DND-41 (cell line): ENCODE results near the gene ACSL4.

Source experiments
- ATAC-seq: fragments of 200-7000 bp; cut with Tn5 transposase; 3 replicates; pipeline ENCODE4 v1.9.1; 2021; ENCODE audit warnings: low read depth; ENCODE audit not compliant: insufficient read depth
- DNase-seq: peaks from one replicate; pipeline ENCODE4 v3.0.0-alpha.2; 2020
- H2AFZ ChIP-seq: 2 replicates; pipeline ENCODE4 v1.6.0; 2012; ENCODE audit warnings: low read depth, low read length
- H3K27ac ChIP-seq: 2 replicates; pipeline ENCODE4 v1.5.1; 2012; ENCODE audit warnings: low read length, inconsistent platforms
- H3K27me3 ChIP-seq: fragments of 200-600 bp; sonication (generic); 2 replicates; pipeline ENCODE4 v1.6.0; 2012; ENCODE audit warnings: low read length, mild to moderate bottlenecking, inconsistent platforms; ENCODE audit not compliant: insufficient read depth, poor library complexity
- H3K36me3 ChIP-seq: 2 replicates; pipeline ENCODE4 v1.5.1; 2012; ENCODE audit warnings: low read length, inconsistent platforms; ENCODE audit not compliant: insufficient read depth
- H3K4me1 ChIP-seq: 2 replicates; pipeline ENCODE4 v1.5.1; 2012; ENCODE audit warnings: mild to moderate bottlenecking, low read length; ENCODE audit not compliant: insufficient read depth
- H3K4me2 ChIP-seq: 2 replicates; pipeline ENCODE4 v1.6.0; 2012; ENCODE audit warnings: mild to moderate bottlenecking, moderate library complexity, low read length, inconsistent platforms; ENCODE audit not compliant: insufficient read depth
- H3K4me3 ChIP-seq, 2 experiments: fragments of 200-600 bp in 1 of 2; shearing (Covaris generic) in 1 of 2; 2 replicates each; pipeline ENCODE4 v1.5.1; 2012 to 2016; ENCODE audit warnings: inconsistent platforms in 2 of 2, low read length in 2 of 2, mild to moderate bottlenecking in 2 of 2, low read depth in 1 of 2, moderate library complexity in 1 of 2
- H3K79me2 ChIP-seq: 2 replicates; pipeline ENCODE4 v1.6.0; 2012; ENCODE audit warnings: low read length, inconsistent platforms; ENCODE audit not compliant: insufficient read depth
- H3K9ac ChIP-seq: 2 replicates; pipeline ENCODE4 v1.6.0; 2012; ENCODE audit warnings: low read depth, mild to moderate bottlenecking, inconsistent platforms, low read length, moderate library complexity
- H3K9me3 ChIP-seq: 2 replicates; pipeline ENCODE4 v1.5.1; 2012; ENCODE audit warnings: low read length, moderate library complexity, mild to moderate bottlenecking, inconsistent platforms; ENCODE audit not compliant: insufficient read depth, severe bottlenecking
- H4K20me1 ChIP-seq: 2 replicates; pipeline ENCODE4 v1.6.0; 2012; ENCODE audit warnings: low read length; ENCODE audit not compliant: insufficient read depth
- CTCF ChIP-seq: IDR thresholded peaks from 2 replicates; pipeline ENCODE4 v1.5.1; 2012; ENCODE audit warnings: borderline replicate concordance, low read length, moderate library complexity, mild to moderate bottlenecking; ENCODE audit not compliant: poor library complexity, severe bottlenecking; ENCODE audit errors: extremely low read depth
- EZH2 ChIP-seq: IDR thresholded peaks from 3 replicates; pipeline ENCODE4 v1.6.1; 2012; ENCODE audit warnings: borderline replicate concordance, low read depth, mild to moderate bottlenecking, moderate library complexity, low read length, inconsistent platforms; ENCODE audit not compliant: severe bottlenecking

Gene ACSL4

GRCh38 chrX:109775386-109775785 lies 42.3 kb upstream of the ACSL4 start:
- H4K20me1 ChIP-seq, result no peaks in the 10 kb centered on the region
- no peak overlapping the region for H3K4me2 ChIP-seq
- no peak overlapping the region for H3K27ac ChIP-seq
- TF ChIP-seq CTCF (no peak), EZH2 (no peak)
- no peaks in the 10 kb centered on the region for H3K9me3 ChIP-seq
- no peaks in the 10 kb centered on the region for H3K4me1 ChIP-seq
- no peaks in the 10 kb centered on the region for H3K79me2 ChIP-seq
- no peak for ATAC-seq
- no peaks in the 10 kb centered on the region for H3K36me3 ChIP-seq
- H3K9ac ChIP-seq, result no peak overlapping the region
- DNase-seq, result no peak
- no peak overlapping the region for H3K4me3 ChIP-seq
- no peaks in the 10 kb centered on the region for H3K27me3 ChIP-seq
- no peak overlapping the region for H2AFZ ChIP-seq

- Histone ChIP-seq H3K27ac (no peak overlapping the region), H3K9me3 (no peaks in the 10 kb centered on the region), H3K4me3 (no peak overlapping the region), H3K9ac (no peak overlapping the region), H4K20me1 (no peaks in the 10 kb centered on the region), H3K79me2 (no peaks in the 10 kb centered on the region), H2AFZ (no peak overlapping the region), H3K4me2 (no peak overlapping the region), H3K27me3 (no peaks in the 10 kb centered on the region), H3K4me1 (no peaks in the 10 kb centered on the region), H3K36me3 (no peaks in the 10 kb centered on the region)
- ATAC-seq, result no peak
- DNase-seq, result no peak
- no peak for TF ChIP-seq CTCF
- no peak for TF ChIP-seq EZH2
Measured at GRCh38 chrX:109774706-109775105, 41.6 kb upstream of the ACSL4 start.

GRCh38 chrX:109774136-109774535 lies 41.1 kb upstream of the ACSL4 start:
- Histone ChIP-seq H4K20me1 (no peaks in the 10 kb centered on the region), H3K36me3 (no peaks in the 10 kb centered on the region), H3K4me2 (no peak overlapping the region), H3K9ac (no peak overlapping the region), H3K79me2 (no peaks in the 10 kb centered on the region), H3K9me3 (no peaks in the 10 kb centered on the region), H3K27ac (no peak overlapping the region), H3K4me3 (no peak overlapping the region), H3K4me1 (no peaks in the 10 kb centered on the region), H2AFZ (no peak overlapping the region), H3K27me3 (no peaks in the 10 kb centered on the region)
- ATAC-seq (no peak), DNase-seq (no peak)
- TF ChIP-seq CTCF, result no peak
- no peak for TF ChIP-seq EZH2

- H3K4me3 ChIP-seq, result no peak overlapping the region
- DNase-seq, result no peak
- no peaks in the 10 kb centered on the region for H3K79me2 ChIP-seq
- no peak overlapping the region for H3K4me2 ChIP-seq
- no peaks in the 10 kb centered on the region for H3K4me1 ChIP-seq
- no peaks in the 10 kb centered on the region for H3K36me3 ChIP-seq
- no peak overlapping the region for H2AFZ ChIP-seq
- no peaks in the 10 kb centered on the region for H3K9me3 ChIP-seq
- no peak for TF ChIP-seq EZH2
- no peaks in the 10 kb centered on the region for H3K27me3 ChIP-seq
- H3K27ac ChIP-seq, result no peak overlapping the region
- no peak for ATAC-seq
- H4K20me1 ChIP-seq, result no peaks in the 10 kb centered on the region
- H3K9ac ChIP-seq, result no peak overlapping the region
Measured at GRCh38 chrX:109773374-109773773, 40.3 kb upstream of the ACSL4 start.
